ENCODE data around the gene EPB41L5.
A peak's percentile ranks its signal among the peaks of the same experiment; 100 is the strongest.
"Not testable (repeated sequence)": the region's sequence is repeated elsewhere in the genome, so short reads cannot be mapped to it uniquely, and the experiment has no call there.

EPB41L5 gene

DNA sequence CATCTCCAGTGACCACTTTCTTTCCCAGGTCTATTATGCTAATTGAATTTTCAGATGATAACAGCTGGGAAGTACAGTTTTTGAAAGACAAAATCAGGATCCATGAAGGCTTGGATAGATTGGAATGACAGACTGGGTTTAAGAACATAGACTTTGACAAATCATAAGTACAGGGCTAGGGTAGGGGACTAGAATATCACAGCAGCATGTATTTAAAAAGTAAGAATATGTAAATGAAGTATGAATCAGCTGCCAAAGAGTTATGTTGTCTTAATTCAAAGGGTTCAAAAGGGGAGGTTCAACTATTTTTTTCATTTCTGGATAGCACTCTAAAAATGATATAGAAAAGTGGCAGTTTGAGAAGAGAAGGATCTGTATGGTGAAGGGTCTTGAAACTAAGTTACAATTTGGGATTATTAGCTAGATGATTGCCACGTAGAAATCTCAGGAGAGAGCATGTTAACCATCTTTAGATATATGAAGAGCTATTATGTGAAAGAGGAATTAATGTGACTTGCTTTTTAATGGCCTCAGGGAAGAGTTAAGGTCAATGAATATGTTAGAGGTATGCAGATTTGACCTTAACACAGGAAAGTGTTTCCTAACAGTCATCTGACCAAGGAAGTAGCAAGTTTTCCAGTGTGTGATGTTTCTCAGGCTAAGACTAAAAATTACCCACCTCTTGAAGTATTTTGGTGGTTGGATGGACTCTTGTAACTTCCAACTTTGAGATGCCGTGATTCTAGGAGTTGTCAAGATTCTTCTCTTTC, 128.6 kb downstream of the EPB41L5 start:
- no peak for DNase-seq (ENCODE audit: low read depth in 2 of 2)

DNA sequence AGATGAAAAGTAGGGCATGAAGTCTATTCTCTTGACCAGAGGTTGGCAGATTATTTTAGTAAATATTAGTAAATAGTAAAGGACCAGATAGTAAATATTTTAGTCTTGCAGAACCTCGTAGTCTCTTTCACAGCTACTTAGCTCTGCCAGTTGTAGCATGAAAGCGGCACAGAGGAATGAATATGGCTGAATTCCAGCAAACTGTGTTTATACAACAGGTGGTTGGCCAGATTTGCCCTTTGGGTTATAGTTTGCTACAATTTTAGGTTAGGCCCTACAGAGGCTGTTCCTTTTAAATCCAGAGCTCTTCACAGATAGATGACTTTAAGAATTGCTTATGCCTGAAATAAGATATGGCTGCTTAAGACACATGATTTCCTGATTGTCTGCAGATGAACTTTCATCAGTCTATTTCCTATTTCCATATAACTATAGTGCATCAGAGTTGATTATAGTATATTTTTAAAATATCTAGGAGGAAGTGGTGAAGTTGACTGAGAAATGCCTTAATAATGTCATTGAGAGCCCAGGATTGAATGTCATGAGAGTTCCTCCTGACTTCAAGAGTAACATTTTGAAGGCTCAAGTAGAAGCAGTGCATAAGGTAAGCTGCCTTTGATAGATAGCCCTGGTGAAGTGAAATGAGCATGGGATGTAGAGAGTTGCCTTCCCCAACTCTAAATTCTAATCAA, 129.8 kb downstream of the EPB41L5 start:
- no peak for DNase-seq (ENCODE audit: low read depth in 2 of 2)

DNA sequence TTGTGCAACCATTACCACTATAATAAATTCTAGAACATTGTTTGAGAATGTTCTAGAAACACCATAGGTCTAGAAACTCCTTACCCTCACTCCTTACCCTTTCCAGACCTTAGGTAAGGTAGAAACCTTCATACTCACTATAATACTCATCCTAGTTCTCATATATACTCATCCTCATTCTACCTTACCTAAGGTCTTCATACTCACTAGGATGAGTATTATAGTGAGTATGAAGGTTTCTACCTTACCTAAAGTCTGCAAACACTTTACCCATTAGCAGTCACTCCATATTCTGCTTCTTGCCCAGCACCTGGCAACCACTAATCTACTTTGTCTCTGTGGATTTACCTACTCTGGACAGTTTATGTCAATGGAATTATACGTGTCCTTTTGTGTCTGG, 135.4 kb downstream of the EPB41L5 start:
- no peak for DNase-seq (ENCODE audit: low read depth in 2 of 2)

DNA sequence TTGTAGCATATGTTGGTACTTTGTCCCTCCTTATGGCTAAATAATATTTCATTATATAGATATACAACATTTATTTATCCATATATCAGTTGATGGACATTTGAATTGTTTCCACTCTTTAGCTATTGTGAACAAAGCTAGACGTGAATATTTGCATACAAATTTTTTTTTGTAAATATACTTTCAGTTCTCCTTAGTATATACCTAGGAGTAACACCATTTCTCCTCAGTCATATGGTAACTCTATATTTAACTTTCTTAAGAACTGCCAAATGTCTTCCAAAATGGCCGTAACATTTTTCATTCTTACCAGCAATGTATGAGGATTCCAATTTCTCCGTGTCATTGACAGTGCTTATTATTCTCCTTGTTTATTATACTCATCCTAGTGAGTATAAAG, 135.8 kb downstream of the EPB41L5 start:
- DNase-seq (ENCODE audit: low read depth in 2 of 2) = no peak

DNA sequence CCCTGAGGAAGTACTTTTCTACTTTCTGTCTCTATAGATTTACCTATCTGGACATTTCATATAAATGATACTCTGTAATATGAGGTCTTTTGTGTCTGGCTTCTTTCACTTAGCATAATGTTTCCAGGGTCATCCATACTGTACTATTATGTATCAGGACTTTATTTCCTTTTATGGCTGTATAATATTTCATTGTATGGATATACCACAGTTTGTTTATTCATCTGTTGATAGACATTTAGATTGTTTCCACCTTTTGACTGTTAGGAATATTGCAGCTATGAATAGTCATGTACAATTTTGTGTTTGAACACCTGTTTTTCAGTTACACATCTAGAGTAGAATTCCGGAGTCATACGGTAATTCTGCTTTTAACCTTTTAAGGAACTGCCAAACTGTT, 136.5 kb downstream of the EPB41L5 start:
- no peak for DNase-seq (ENCODE audit: low read depth in 2 of 2)

DNA sequence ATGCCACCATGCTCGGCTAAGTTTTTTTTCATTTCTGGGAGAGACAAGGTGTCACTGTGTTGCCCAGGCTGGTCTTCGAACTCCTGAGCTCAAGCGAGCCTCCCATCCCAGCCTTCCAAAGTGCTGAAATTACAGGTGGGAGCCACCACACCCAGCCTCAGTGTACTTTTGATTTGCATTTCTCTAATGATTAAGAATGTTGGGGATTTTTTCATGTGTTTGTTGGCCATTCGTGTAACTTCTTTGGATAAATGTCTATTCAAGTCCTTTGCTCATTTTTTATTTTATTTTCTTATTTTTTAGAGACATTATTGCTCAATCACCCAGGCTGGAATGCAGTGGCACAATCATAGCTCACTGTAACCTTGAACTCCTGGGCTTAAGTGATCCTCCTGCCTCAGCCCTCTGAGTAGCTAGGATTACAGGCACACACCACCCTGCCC, 137.2 kb downstream of the EPB41L5 start:
- DNase-seq (ENCODE audit: low read depth in 2 of 2) = no peak

DNA sequence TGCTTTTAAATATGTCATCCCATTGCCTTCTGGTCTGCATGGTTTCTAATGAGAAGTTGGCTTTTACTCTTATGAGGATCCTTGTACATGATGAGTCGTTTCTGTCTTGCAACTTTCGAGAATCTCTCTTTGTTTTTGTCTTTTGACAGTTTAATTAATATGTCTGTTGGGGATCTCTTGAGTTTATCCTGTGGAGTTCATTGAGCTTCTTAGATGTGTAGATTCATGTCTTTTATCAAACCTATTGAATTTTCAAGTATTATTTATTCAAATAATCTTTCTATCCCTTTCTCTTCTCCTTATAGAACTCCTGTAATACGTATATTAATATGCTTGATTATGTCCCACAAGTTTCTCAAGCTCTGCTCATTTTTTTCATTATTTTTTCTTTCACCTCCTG, 142.4 kb downstream of the EPB41L5 start:
- DNase-seq (ENCODE audit: low read depth in 2 of 2) = no peak

DNA sequence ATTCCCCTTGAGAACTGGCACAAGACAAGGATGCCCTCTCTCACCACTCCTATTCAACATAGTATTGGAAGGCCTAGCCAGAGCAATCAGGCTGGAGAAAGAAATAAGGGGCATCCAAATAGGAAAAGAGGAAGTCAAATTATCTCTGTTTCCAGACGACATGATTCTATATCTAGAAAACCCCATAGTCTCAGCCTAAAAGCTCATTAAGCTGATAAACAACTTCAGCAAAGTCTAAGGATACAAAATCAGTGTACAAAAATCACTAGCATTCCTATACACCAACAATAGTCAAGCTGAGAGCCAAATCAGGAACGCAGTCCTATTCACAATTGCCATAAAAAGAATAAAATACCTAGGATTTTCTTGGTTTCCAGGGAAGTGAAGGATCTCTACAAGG, 145.8 kb downstream of the EPB41L5 start:
- DNase-seq (ENCODE audit: low read depth in 2 of 2) = not testable (repeated sequence)

DNA sequence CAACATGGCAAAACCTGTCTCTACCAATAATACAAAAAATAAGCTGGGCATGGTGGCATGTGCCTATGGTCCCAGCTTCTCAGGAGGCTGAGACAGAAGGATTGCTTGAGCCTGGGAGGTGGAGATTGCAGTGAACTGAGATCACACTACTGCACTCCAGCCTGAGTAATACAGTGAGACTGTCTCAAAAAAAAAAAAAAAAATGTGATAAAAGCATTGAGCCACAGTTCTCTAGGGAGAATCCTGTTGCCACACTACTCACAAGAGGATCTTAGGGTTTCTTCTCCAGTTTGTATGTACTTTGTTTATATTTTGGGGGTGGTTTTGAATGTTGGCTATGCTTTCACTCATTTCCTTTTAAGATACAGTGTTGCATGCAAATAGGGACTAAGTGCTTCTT, 148.3 kb downstream of the EPB41L5 start:
- DNase-seq (ENCODE audit: low read depth in 2 of 2) = no peak

DNA sequence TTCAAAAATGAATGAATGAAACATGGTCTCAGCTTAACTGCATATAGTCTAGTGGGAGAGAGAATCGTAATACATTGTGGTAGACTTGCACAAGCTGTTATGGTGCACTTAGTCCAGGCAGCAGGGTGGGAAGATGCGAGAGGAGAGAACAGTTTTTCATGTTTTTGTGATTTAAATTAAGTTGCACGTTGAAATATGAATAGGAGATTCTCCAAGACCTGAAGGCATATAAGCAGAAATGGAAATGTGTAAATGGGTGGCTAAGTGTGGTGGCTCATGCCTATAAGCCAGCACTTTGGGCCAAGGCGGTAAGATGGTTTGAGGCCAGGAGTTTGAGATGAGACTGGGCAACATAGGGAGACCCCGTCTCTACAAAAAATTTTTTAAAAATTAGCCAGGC, 149.8 kb downstream of the EPB41L5 start:
- no peak for DNase-seq (ENCODE audit: low read depth in 2 of 2)

DNA sequence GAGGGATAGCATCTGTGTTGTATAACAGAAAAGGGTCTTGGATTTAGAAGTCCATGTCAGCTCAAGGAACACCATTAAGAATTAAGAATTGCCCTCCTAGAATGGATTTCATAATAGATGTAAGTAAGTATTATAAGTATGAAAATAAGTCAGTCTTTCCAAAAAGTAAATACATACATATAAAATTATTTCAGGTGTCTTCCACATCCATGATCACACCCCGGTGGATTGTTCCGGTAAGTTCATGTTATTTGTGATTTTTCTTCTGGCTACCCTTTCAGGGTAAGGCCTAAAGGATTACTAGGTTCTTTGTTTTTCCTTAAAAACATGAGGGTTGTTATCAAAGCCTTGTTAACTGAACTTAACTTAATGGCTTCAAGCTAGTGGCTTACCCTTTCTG, 154.4 kb downstream of the EPB41L5 start:
- no peak for DNase-seq (ENCODE audit: low read depth in 2 of 2)

DNA sequence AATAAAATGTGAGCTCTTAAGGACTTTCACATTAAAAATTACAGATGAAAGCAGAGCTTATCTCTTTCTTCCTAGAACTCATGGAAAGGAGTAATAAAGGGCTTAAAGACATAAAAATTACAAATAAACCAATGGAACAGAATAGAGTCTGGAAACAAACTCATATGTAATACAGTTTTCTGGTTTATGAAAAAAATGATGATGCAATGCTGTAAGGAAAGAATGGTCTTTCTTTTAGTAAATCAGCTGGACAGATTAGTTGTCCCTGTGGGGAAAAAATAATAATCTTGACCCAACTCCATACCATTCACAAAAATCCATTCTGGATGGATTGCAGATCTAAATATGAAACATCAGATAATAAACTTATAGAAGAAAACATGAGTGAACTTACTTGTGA, 156.1 kb downstream of the EPB41L5 start:
- no peak for DNase-seq (ENCODE audit: low read depth in 2 of 2)

DNA sequence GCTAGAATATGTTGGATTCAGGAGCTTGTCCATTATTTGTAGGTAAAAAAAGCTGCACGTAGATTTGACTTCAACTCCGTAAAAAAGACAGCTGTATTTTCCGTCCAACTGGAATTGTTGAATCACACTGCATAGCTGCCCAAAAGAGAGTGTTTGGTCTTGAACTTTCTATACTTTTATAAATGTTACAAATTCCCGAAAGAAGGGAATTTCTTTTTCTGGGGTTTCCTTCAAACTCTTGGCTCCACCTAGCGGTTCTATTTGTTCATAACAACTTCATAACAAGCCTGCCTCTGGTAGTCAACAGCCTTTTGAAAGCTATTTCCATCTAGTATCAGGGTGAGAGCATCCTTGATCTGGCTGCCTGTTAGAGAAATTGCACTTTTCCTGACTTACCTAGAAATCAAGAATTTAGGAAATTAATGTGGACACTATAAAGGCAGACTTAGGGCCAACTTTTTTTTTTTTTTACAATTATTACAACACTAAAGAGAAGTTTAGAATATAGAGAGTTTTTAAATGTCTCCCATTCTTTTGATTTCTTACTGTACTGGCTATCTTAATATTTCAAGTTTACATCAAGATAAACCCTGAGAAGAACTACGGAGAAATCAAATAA, 162.2 kb downstream of the EPB41L5 start:
- no peak for DNase-seq (ENCODE audit: low read depth in 2 of 2)

DNA sequence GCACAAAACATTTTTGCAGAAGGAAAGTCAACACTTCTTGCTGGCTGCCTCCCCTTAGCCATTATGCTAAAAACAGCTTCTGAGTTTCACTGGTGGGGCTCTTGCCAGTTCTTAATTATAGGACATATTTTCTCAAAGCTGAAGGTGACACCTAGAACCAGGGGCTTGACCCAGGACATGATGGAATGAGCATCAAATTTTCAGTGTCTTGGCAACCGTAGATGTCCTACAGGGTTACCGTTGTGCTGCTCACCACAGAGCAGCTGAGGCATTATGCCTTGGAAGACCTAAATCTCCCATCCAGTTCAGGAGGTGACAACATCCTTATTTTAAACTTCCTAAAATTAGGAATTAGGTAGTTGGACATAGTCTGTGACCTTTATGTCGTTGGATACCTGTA, 163.6 kb downstream of the EPB41L5 start:
- DNase-seq (ENCODE audit: low read depth in 2 of 2) = no peak

DNA sequence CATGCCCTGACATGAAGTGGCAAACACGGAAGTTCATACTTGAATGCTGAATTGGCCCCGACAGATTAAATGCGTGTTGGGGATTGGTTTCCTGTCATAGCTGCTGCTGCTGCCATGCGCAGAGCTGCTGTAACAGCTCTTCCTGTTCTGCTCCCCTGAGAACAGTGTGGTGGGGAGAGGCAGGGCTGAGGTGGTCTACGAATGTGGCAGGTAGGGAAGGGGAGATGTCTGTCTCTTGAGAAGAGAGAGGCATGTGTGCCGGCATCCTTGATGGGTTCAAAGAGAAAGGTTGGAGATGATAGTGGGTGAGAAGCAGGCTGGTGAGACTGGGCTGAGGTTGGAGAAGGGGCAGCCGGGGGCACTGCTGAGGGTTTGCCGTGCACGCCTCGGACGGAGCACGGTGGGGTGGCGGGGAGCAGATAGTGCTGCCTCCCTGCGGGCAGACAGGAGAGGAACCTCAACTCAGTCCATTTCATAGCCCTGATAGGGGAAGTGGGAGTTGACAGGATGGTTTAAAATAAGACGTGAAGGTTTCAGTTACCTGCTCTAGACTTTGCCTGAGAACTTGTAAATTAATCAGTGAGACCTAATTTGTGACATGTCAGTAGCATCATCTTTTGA, 164.2 kb downstream of the EPB41L5 start:
- peak; percentile 63 to 66 for DNase-seq (ENCODE audit: low read depth in 2 of 2)

DNA sequence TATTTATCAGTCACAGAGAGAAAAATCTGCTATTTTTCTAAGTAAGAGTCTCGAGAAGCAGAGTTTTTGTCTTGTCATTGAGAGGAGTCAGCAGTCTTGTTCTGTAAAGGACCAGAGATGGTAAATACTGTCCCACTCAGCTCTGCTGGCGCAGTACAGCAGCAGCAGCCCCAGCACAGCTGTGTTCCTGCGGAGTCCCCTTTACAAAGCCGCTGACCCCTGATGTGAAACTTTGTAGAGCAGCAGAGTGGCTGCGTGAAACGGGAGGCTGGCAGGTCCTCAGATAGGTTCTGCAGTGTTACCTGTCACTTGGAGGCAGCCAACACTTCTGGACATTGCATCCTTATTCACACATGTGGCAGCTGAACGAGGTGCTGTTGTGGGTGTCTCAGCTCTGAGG, 165.1 kb downstream of the EPB41L5 start:
- DNase-seq (ENCODE audit: low read depth in 2 of 2) = no peak

DNA sequence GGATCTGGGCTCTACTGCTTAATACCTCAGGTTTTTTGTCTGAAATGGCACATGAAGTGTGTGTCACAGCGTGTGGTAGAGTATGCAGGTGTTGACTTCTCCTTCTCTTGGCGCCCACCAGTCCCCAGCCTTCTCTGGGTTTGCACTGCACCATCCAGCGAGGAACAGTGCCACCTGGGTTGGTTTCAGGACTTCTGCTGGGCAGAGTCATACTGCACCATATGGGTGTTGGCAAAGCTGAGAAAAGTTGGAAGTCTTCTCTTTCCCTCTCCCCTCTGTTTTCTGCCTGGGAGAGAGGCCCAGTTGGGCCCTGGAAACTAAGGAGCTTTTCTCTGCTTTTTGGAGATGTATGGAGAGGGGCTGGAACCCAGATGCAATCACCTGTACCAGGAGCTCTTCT, 166.5 kb downstream of the EPB41L5 start:
- DNase-seq (ENCODE audit: low read depth in 2 of 2) = no peak

DNA sequence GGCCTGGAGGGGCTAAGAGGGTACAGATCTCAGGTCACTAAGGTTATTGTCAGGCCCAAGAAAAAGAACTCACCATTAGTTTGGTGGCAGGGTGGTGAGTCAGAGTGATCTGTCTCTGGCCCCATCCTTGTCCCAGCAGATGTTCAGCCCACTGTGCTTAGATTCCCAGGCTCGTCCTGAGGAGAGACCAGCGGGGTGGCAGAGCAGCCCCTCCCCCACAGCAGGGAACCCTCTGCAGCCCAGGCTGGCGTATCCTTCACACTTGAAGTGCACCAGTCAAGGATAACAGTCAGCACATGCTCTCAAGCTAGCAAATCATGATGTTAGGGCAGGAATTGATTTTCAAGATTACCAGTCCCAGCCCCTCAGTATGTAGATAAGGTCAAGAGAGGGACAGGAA, 167.2 kb downstream of the EPB41L5 start:
- no peak for DNase-seq (ENCODE audit: low read depth in 2 of 2)

DNA sequence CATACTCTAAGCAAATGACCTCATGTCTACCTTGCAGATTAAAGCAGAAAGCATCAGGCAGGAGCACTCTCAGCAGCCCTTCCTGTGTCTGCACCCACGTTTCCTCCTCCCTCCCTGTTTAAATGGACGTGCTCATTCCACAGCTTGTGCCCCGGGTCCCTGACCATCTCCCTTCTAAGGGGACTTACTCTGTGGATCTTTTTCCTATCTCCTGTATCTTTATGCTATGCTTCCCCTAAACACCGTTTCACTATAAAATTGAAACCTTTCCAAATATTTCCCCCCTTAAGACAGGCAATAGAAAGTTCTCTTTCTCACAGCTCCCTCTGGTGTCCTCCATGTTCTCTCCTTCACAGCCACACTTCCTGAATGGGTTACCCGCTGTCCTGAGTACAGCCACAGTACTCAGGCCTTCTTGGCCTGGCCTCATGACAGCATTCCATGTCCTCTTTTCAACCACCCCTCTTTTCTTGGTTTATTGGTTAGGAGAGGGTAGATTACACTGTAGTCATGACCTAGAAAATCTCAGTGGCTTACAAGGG, 169.2 kb downstream of the EPB41L5 start:
- DNase-seq (ENCODE audit: low read depth in 2 of 2) = no peak

DNA sequence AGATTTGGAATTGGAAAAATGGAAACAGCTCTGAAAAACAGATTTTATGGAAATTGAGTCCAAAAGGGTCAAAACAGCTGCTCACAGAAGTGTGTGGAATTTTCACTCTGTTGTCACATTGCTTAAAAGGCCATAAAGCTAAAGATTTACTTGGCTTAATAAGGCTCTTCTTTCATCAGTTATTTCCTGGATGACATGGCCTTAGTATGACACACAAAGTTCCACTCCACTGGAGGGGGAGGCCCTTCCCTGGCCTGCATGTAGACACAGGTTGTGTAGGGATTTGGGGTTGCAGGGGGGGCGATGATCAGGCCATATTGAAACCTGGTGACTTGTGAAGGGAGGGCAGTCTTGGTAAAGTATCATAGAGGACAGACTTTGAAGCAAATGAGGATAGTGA, 176.3 kb downstream of the EPB41L5 start:
- no peak for DNase-seq (ENCODE audit: low read depth in 2 of 2)

DNA sequence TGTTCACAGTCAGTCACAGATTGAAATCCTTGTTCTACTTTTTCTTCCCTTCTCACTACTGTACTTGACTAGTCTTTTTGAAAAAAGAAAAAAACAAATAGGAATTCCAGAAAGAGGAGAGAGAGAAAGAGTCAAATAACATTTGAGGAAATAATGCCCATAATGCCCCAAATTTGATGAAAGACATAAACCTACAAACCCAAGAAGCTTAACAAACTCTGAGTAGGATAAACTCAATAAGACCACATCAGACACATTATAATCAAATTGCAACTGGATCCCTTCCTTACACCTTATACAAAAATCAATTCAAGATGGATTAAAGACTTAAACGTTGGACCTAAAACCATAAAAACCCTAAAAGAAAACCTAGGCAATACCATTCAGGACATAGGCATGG, 179.4 kb downstream of the EPB41L5 start:
- DNase-seq (ENCODE audit: low read depth in 2 of 2) = no peak

DNA sequence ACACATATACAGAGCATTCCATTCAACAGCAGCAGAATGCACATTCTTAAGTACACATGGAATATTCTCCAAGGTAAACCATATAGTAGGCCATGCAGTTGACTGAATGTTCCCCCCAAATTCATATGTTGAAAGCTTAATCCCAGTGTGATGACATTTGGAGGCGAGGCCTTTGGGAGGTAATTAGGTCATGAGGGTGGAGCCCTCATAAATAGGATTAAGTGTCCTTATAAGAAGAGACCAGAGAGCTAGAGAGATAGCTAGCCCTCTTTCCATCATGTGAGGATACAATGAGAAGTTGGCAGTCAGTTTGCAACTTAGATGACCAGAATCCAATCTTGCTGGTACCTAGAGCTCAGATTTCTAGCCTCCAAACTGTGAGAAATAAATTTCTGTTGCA, 182.7 kb downstream of the EPB41L5 start:
- no peak for DNase-seq (ENCODE audit: low read depth in 2 of 2)
